GM15510 (cell line): Measurements from ENCODE around the gene ZNF397.

Experiments
- POLR2A ChIP-seq: IDR thresholded peaks from 3 replicates; pipeline ENCODE4 v1.6.1; 2011; ENCODE audit warnings: borderline replicate concordance; ENCODE audit not compliant: insufficient read length; ENCODE audit errors: extremely low read depth

ZNF397 gene

GRCh38 chr18:35241448-35241804, 592 bp downstream of the ZNF397 start:
- TF ChIP-seq POLR2A, result no peak

- TF ChIP-seq POLR2A, result no peak
These were observed 1.6 kb downstream of the ZNF397 start for GRCh38 chr18:35242426-35242825.

- no peak for TF ChIP-seq POLR2A
These were observed 3.8 kb downstream of the ZNF397 start for GRCh38 chr18:35244671-35245070.

- no peak for TF ChIP-seq POLR2A
These were observed 5.0 kb downstream of the ZNF397 start for GRCh38 chr18:35245719-35246317.

GRCh38 chr18:35246831-35247230, 6.0 kb downstream of the ZNF397 start:
- TF ChIP-seq POLR2A, result no peak

- no peak for TF ChIP-seq POLR2A
These were observed 6.8 kb downstream of the ZNF397 start for GRCh38 chr18:35247412-35248249.

- TF ChIP-seq POLR2A, result no peak
These were observed 7.6 kb downstream of the ZNF397 start for GRCh38 chr18:35248429-35248828.

- no peak for TF ChIP-seq POLR2A
These were observed 11.6 kb downstream of the ZNF397 start for GRCh38 chr18:35252466-35252865.

GRCh38 chr18:35253655-35254287, 12.9 kb downstream of the ZNF397 start:
- no peak for TF ChIP-seq POLR2A

- no peak for TF ChIP-seq POLR2A
These were observed 16.1 kb downstream of the ZNF397 start for GRCh38 chr18:35256947-35257346.

- TF ChIP-seq POLR2A, result no peak
These were observed 23.6 kb downstream of the ZNF397 start for GRCh38 chr18:35264409-35264808.

GRCh38 chr18:35267161-35267651, 26.4 kb downstream of the ZNF397 start:
- no peak for TF ChIP-seq POLR2A

- TF ChIP-seq POLR2A, result no peak
These were observed 27.0 kb downstream of the ZNF397 start for GRCh38 chr18:35267809-35268208.

- no peak for TF ChIP-seq POLR2A
These were observed 28.0 kb downstream of the ZNF397 start for GRCh38 chr18:35268821-35269220.

- TF ChIP-seq POLR2A, result no peak
These were observed 30.8 kb downstream of the ZNF397 start for GRCh38 chr18:35271656-35272055.
